ENCODE measurements around the gene COLGALT1. TPM values are rescaled to one million over a fixed set of nuclear protein-coding genes. Genes with fewer than 3 reads are reported as not detected.

COLGALT1 gene
- total RNA-seq, 1 experiment from 2014 or later: 48.5 TPM

- H2BK20ac ChIP-seq (ENCODE audit: low read depth, low read length, poor library complexity, severe bottlenecking): no peak overlapping the region
- Mint-ChIP-seq H3K4me1 (peaks cover 12 to 14% of the 10 kb centered on the region in 2 experiments), H3K4me3 (peak overlapping the region in 1 of 2 experiments; percentile 31; a peak in 1 of 5 replicates), H3K9me3 (peaks cover 0 to 3% of the 10 kb centered on the region in 2 experiments; a peak in 1 of 5 replicates), H3K27me3 (ENCODE audit: low read depth) (peaks cover 9% of the 10 kb centered on the region), H3K36me3 (ENCODE audit: insufficient read depth in 1 of 3, low read depth in 3 of 3) (no peaks in the 10 kb centered on the region), H3K27ac (peak overlapping the region in 2 of 3 experiments; percentile 1 to 65; a peak in 3 of 7 replicates)
- peaks cover 8% of the 10 kb centered on the region for H3K23me2 ChIP-seq (ENCODE audit: insufficient read length, low read depth, low read length, poor library complexity, severe bottlenecking)
- H3K4ac ChIP-seq (ENCODE audit: low read depth, low read length): no peak overlapping the region
- H3K79me2 ChIP-seq (ENCODE audit: insufficient read depth, low read length): no peaks in the 10 kb centered on the region
- H2BK12ac ChIP-seq (ENCODE audit: insufficient read length, low read depth, low read length): no peak overlapping the region
- H3K23ac ChIP-seq (ENCODE audit: insufficient read length, low read depth, low read length): no peak overlapping the region
- H3T11ph ChIP-seq (ENCODE audit: low read length): no peak overlapping the region
- no peak overlapping the region for H2AFZ ChIP-seq (ENCODE audit: low read length)
- no peaks in the 10 kb centered on the region for H3K9me3 ChIP-seq (ENCODE audit: control insufficient read depth, low read depth, low read length)
- H3K4me1 ChIP-seq (ENCODE audit: insufficient read depth, low read length): no peaks in the 10 kb centered on the region; the same call in 1 of the 2 replicates
- no peak overlapping the region for H2BK120ac ChIP-seq (ENCODE audit: low read depth, low read length, poor library complexity, severe bottlenecking)
- no CpG with 5 or more reads among the region's 7 CpGs for WGBS (ENCODE audit: extremely low coverage, insufficient read length, low lambda C conversion rate)
- H3K27me3 ChIP-seq (ENCODE audit: insufficient read depth, low read length): no peaks in the 10 kb centered on the region
- H2BK15ac ChIP-seq (ENCODE audit: low read depth, low read length): no peak overlapping the region
- H3K9ac ChIP-seq (ENCODE audit: extremely low read depth, insufficient read length, low read length): peak overlapping the region; percentile 26
- no peak overlapping the region for H4K5ac ChIP-seq (ENCODE audit: insufficient read length, low read depth, low read length)
- no peak overlapping the region for H3K14ac ChIP-seq (ENCODE audit: insufficient read depth, low read length)
- H2AK5ac ChIP-seq (ENCODE audit: insufficient read length, low read length): no peak overlapping the region
- no peak overlapping the region for H2BK5ac ChIP-seq (ENCODE audit: insufficient read length, low read length)
- DNase-seq: peak; percentile 41
- peaks cover 3% of the 10 kb centered on the region for H4K20me1 ChIP-seq (ENCODE audit: control insufficient read depth, insufficient read depth, insufficient read length)
- H3K56ac ChIP-seq (ENCODE audit: insufficient read length, low read depth, low read length): no peak overlapping the region
- no peak overlapping the region for H4K8ac ChIP-seq (replicated peaks; ENCODE audit: insufficient read length, low read depth, low read length)
- no peak for TF ChIP-seq CTCF (conservative IDR thresholded peaks at IDR 0.05)
- H3K4me2 ChIP-seq (ENCODE audit: insufficient read depth, insufficient read length, low read length): peak overlapping the region; percentile 41
- no peak overlapping the region for H4K91ac ChIP-seq (ENCODE audit: insufficient read length, low read depth, low read length)
- H3K79me1 ChIP-seq (ENCODE audit: insufficient read depth, low read depth, low read length, poor library complexity, severe bottlenecking): no peaks in the 10 kb centered on the region
- no peak overlapping the region for H3K18ac ChIP-seq (ENCODE audit: insufficient read length, low read depth, low read length)
- H3K27ac ChIP-seq (ENCODE audit: insufficient read length, low read depth, low read length): no peak overlapping the region
These were observed 2.2 kb upstream of the COLGALT1 start for GRCh38 chr19:17553256-17553655.
